ENCODE data around the gene PABPN1L. TPM values are rescaled to one million over a fixed set of nuclear protein-coding genes. Genes with fewer than 3 reads are reported as not detected.

Gene PABPN1L
- total and polyA plus RNA-seq, 2 of the 13 experiments (the other 11 are each of a cell fraction or from before 2014, with no cell fraction given) = not detected

DNA sequence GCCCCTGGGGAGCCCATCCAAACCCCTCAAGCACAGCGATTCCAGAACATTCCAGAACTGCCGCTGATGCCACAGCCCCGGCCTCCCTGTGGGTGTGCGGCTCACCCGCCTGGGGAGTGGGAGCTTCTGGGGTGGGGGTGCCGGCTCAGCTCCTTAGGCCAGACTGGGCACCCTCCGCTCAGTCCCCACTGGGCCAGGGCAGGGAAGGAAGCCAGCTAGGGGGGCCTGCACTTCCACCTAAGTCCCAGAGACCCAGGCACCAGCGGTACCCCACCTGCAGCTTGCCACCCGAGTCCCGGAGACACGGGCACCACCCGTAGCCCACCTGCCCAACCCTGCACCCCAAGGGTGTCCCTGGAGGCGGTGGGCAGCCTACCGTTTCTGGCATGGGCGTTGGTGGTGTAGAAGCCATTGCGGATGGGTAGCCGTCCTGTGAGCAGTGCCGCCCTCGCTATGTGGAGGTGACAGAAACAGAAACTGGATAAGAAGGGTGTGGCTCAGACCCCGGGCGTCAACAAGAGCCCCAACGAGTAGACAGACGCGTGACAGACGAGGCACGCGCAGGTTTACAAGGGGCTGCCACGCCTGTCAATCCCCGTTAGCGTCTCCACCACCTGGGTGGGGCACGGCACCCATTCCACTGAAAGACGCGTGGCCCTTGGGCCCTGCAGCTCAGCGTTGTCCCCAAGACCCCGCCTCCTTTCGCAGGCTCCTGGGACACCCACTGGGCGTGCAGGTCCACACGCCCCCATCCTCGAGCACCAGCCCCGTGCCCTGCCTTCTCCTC, 24.7 kb downstream of the PABPN1L start (continued):
- TF ChIP-seq, protein P1, sequence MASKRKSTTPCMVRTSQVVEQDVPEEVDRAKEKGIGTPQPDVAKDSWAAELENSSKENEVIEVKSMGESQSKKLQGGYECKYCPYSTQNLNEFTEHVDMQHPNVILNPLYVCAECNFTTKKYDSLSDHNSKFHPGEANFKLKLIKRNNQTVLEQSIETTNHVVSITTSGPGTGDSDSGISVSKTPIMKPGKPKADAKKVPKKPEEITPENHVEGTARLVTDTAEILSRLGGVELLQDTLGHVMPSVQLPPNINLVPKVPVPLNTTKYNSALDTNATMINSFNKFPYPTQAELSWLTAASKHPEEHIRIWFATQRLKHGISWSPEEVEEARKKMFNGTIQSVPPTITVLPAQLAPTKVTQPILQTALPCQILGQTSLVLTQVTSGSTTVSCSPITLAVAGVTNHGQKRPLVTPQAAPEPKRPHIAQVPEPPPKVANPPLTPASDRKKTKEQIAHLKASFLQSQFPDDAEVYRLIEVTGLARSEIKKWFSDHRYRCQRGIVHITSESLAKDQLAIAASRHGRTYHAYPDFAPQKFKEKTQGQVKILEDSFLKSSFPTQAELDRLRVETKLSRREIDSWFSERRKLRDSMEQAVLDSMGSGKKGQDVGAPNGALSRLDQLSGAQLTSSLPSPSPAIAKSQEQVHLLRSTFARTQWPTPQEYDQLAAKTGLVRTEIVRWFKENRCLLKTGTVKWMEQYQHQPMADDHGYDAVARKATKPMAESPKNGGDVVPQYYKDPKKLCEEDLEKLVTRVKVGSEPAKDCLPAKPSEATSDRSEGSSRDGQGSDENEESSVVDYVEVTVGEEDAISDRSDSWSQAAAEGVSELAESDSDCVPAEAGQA (IDR thresholded peaks at IDR 0.05; ENCODE audit: low read depth) = no peak
- TF ChIP-seq, protein P1 (CRISPR knock-in tag; IDR thresholded peaks at IDR 0.05; ENCODE audit: borderline replicate concordance) = no peak
- no peak for TF ChIP-seq ISL2 (CRISPR knock-in tag; IDR thresholded peaks at IDR 0.05)

DNA sequence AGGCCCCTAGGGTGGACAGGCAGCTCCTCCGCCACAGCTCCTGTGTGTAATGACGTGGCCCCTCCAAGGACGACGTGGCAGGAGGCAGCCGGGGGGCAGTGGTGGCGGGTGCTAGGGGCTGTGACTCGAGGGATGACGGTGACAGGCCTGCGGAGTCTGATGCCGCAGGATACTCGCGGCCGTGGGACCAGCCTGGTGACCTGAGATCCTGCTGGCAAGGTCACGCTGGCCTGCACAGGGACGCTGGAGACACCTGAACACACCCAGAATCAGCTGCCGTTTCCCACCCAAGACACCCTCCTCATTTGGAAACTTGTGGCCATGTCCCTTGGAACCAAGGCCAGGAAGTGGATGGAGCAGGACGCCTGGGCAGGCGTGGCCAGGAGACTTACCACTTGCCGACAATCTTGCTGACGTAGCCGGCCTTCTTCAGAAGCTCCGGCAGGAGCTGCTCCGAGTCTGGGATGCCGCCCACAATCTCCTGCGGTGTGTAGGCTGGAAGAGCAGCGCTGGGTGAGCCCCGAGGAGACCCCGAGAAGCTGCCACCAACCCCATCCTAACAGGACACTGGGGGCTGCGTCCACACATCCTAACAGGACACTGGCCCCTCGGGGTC, 25.8 kb downstream of the PABPN1L start:
- ATAC-seq (no peak), FAIRE-seq (no peak), DNase-seq (ENCODE audit: low spot score) (no peak)
- H3K9ac ChIP-seq (ENCODE audit: insufficient read depth, low read depth, low read length) = no peak overlapping the region
- H3K36me3 ChIP-seq (replicated peaks in 1 of 2; ENCODE audit: control insufficient read depth in 1 of 2, insufficient read depth in 2 of 2, low read length in 2 of 2) = no peaks in the 10 kb centered on the region
- TF ChIP-seq ZNF382 (CRISPR knock-in tag; IDR thresholded peaks at IDR 0.05; ENCODE audit: borderline replicate concordance) (no peak), REXO4 (CRISPR knock-in tag; IDR thresholded peaks at IDR 0.05; ENCODE audit: borderline replicate concordance) (no peak), PITX1 (CRISPR knock-in tag; IDR thresholded peaks at IDR 0.05) (no peak), HOXD1 (CRISPR knock-in tag; IDR thresholded peaks at IDR 0.05) (no peak), RFX1 (IDR thresholded peaks at IDR 0.05) (no peak)
- TF ChIP-seq, protein P2, sequence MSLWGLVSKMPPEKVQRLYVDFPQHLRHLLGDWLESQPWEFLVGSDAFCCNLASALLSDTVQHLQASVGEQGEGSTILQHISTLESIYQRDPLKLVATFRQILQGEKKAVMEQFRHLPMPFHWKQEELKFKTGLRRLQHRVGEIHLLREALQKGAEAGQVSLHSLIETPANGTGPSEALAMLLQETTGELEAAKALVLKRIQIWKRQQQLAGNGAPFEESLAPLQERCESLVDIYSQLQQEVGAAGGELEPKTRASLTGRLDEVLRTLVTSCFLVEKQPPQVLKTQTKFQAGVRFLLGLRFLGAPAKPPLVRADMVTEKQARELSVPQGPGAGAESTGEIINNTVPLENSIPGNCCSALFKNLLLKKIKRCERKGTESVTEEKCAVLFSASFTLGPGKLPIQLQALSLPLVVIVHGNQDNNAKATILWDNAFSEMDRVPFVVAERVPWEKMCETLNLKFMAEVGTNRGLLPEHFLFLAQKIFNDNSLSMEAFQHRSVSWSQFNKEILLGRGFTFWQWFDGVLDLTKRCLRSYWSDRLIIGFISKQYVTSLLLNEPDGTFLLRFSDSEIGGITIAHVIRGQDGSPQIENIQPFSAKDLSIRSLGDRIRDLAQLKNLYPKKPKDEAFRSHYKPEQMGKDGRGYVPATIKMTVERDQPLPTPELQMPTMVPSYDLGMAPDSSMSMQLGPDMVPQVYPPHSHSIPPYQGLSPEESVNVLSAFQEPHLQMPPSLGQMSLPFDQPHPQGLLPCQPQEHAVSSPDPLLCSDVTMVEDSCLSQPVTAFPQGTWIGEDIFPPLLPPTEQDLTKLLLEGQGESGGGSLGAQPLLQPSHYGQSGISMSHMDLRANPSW (CRISPR knock-in tag; IDR thresholded peaks at IDR 0.05; ENCODE audit: borderline replicate concordance) = no peak
- TF ChIP-seq, protein P3, sequence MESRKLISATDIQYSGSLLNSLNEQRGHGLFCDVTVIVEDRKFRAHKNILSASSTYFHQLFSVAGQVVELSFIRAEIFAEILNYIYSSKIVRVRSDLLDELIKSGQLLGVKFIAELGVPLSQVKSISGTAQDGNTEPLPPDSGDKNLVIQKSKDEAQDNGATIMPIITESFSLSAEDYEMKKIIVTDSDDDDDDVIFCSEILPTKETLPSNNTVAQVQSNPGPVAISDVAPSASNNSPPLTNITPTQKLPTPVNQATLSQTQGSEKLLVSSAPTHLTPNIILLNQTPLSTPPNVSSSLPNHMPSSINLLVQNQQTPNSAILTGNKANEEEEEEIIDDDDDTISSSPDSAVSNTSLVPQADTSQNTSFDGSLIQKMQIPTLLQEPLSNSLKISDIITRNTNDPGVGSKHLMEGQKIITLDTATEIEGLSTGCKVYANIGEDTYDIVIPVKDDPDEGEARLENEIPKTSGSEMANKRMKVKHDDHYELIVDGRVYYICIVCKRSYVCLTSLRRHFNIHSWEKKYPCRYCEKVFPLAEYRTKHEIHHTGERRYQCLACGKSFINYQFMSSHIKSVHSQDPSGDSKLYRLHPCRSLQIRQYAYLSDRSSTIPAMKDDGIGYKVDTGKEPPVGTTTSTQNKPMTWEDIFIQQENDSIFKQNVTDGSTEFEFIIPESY (CRISPR knock-in tag; IDR thresholded peaks at IDR 0.05) = no peak
- H3K79me2 ChIP-seq (ENCODE audit: insufficient read depth, low read length) = no peaks in the 10 kb centered on the region
- H3K4me1 ChIP-seq (ENCODE audit: insufficient read depth, low read length) = no peaks in the 10 kb centered on the region
- intact Hi-C loops (cut with micrococcal nuclease; ENCODE audit: unreplicated experiment) (no loop called here), in situ Hi-C loops (cut with HindIII; ENCODE audit: extremely low pct_ligation_motif_present, low pct_unique_long_range_greater_than_20kb) (no loop called here)
- H3K4me2 ChIP-seq (ENCODE audit: low read depth, low read length) = no peak overlapping the region
- no peak overlapping the region for H3K4me3 ChIP-seq (replicated peaks in 1 of 3; ENCODE audit: insufficient read depth in 1 of 3, low read depth in 2 of 3, low read length in 3 of 3)
- H2AFZ ChIP-seq (ENCODE audit: low read length) = no peak overlapping the region
- BruUV-seq (replicated peaks) = no TSS peak
- no peaks in the 10 kb centered on the region for H3K27me3 ChIP-seq (ENCODE audit: control insufficient read depth in 1 of 2, insufficient read depth in 2 of 2, low read length in 2 of 2)
- ChIA-PET CTCF (ENCODE audit: low intra/inter-chr PET ratio, low total read pairs) (interaction anchor here (2.3 to 2.5 kb wide), 2 partner anchors 17 to 328 kb away, joined by 17 to 22 read pairs; partner anchors contain the start of genes GALNS and TRAPPC2L), POLR2A (interaction anchor here (0.9 kb wide), 1 partner anchor 29 kb away, joined by 3 read pairs; the partner anchor contains the start of gene APRT)
- 90% methylated on average over 28 of the region's 30 CpGs for WGBS (ENCODE audit: low lambda C conversion rate)
- no peaks in the 10 kb centered on the region for H3K9me3 ChIP-seq (ENCODE audit: low read length)
- H3K27ac ChIP-seq (ENCODE audit: extremely low read length, insufficient read depth, low read length) = no peak overlapping the region
- H4K20me1 ChIP-seq (ENCODE audit: insufficient read depth, low read length) = no peaks in the 10 kb centered on the region

All from HepG2 (cell line).